SK-MEL-5 (cell line): ENCODE data around the gene LRRC49. TPM values are rescaled to one million over a fixed set of nuclear protein-coding genes. Genes with fewer than 3 reads are reported as not detected.
"Not testable (repeated sequence)": the region's sequence is repeated elsewhere in the genome, so short reads cannot be mapped to it uniquely, and the experiment has no call there.

Source experiments
- DNase-seq: peaks from one replicate; pipeline ENCODE4 v3.0.0-alpha.2; 2016; ENCODE audit warnings: low read depth, low spot score
- in situ Hi-C: cut with HindIII; loops from 2 replicates; pipeline ENCODE4 v1.10.0; 2016; ENCODE audit warnings: low sequenced_read_pairs, high pct_unique_total_duplicates, low pct_unique_long_range_greater_than_20kb
- total RNA-seq: library from RNA; depleted of rRNA; stranded (reverse); fragments of >200 nt; shearing (Covaris generic); gene quantifications from 2 replicates; pipeline ENCODE4 v1.2.3, GENCODE V29; 2014

The LRRC49 gene
- total RNA-seq, 1 experiment from 2014 or later: 1.6 TPM

GRCh38 chr15:70863450-70864218 is 29.0 kb upstream of the LRRC49 start:
- DNase-seq: peak; percentile 89
- in situ Hi-C loops: no loop called here

- in situ Hi-C loops: no loop called here
- no peak for DNase-seq
Observed at GRCh38 chr15:70866982-70867641, 25.5 kb upstream of the LRRC49 start.

- DNase-seq: no peak
- in situ Hi-C loops: no loop called here
Observed at GRCh38 chr15:70867911-70868467, 24.6 kb upstream of the LRRC49 start.

- no peak for DNase-seq
- in situ Hi-C loops: no loop called here
Observed at GRCh38 chr15:70869346-70869745, 23.3 kb upstream of the LRRC49 start.

GRCh38 chr15:70870051-70870450 is 22.6 kb upstream of the LRRC49 start:
- in situ Hi-C loops: no loop called here
- DNase-seq: no peak

- in situ Hi-C loops, DNase-seq: not testable (repeated sequence)
Observed at GRCh38 chr15:70871490-70871889, 21.1 kb upstream of the LRRC49 start.

GRCh38 chr15:70873232-70874054 is 19.2 kb upstream of the LRRC49 start:
- in situ Hi-C loops: no loop called here
- DNase-seq: no peak

- in situ Hi-C loops: no loop called here
- DNase-seq: peak; percentile 64
Observed at GRCh38 chr15:70875001-70875782, 17.4 kb upstream of the LRRC49 start.

- DNase-seq: no peak
Observed at GRCh38 chr15:70876011-70876410, 16.6 kb upstream of the LRRC49 start.

GRCh38 chr15:70876683-70877082 is 15.9 kb upstream of the LRRC49 start:
- in situ Hi-C loops: no loop called here
- no peak for DNase-seq

More at GRCh38 chr15:70876011-70876410, 16.6 kb upstream of the LRRC49 start:
- in situ Hi-C loops: no loop called here

GRCh38 chr15:70879401-70879800 is 13.2 kb upstream of the LRRC49 start:
- DNase-seq: no peak
- in situ Hi-C loops: no loop called here

- in situ Hi-C loops: no loop called here
- DNase-seq: no peak
Observed at GRCh38 chr15:70880781-70881180, 11.8 kb upstream of the LRRC49 start.

- in situ Hi-C loops: no loop called here
- no peak for DNase-seq
Observed at GRCh38 chr15:70882361-70882760, 10.3 kb upstream of the LRRC49 start.

- in situ Hi-C loops: no loop called here
- DNase-seq: peak; percentile 53
Observed at GRCh38 chr15:70892912-70893560, 410 bp downstream of the LRRC49 start.

- in situ Hi-C loops: no loop called here
- no peak for DNase-seq
Observed at GRCh38 chr15:70902107-70902506, 9.5 kb downstream of the LRRC49 start.

GRCh38 chr15:70906842-70907241 is 14.2 kb downstream of the LRRC49 start:
- in situ Hi-C loops: no loop called here
- DNase-seq: no peak
